BE2C (cell line): Measurements from ENCODE around the gene HDAC4.

Experiments
- DNase-seq: peaks from one replicate; pipeline ENCODE4 v3.0.0-alpha.2; 2020
- H3K27me3 ChIP-seq: fragments of 250-450 bp; sonication (Bioruptor Pico); 2 replicates; pipeline ENCODE4 v1.5.1; 2020; ENCODE audit warnings: mild to moderate bottlenecking
- H3K36me3 ChIP-seq: fragments of 250-450 bp; sonication (Bioruptor Pico); 2 replicates; pipeline ENCODE4 v1.5.1; 2020; ENCODE audit warnings: mild to moderate bottlenecking
- H3K4me1 ChIP-seq: fragments of 250-450 bp; sonication (Bioruptor Pico); 2 replicates; pipeline ENCODE4 v1.5.1; 2020
- H3K4me3 ChIP-seq: 2 replicates; pipeline ENCODE4 v1.5.1; 2011; ENCODE audit warnings: low read depth, low read length
- H3K9me3 ChIP-seq: fragments of 250-450 bp; sonication (Bioruptor Pico); 2 replicates; pipeline ENCODE4 v1.5.1; 2020
- CTCF ChIP-seq: IDR thresholded peaks from 2 replicates; pipeline ENCODE4 v1.5.1; 2012; ENCODE audit warnings: mild to moderate bottlenecking, low read depth, low read length

HDAC4 gene

GRCh38 chr2:239409976-239410375 lies 9.2 kb upstream of the HDAC4 start:
- Histone ChIP-seq H3K36me3 (no peaks in the 10 kb centered on the region), H3K4me3 (no peak overlapping the region), H3K9me3 (no peaks in the 10 kb centered on the region), H3K4me1 (no peaks in the 10 kb centered on the region), H3K27me3 (no peaks in the 10 kb centered on the region)
- TF ChIP-seq CTCF: no peak
- no peak for DNase-seq

- no peaks in the 10 kb centered on the region for H3K27me3 ChIP-seq
- no peak overlapping the region for H3K4me3 ChIP-seq
- H3K9me3 ChIP-seq: no peaks in the 10 kb centered on the region; the same call in 1 of the 2 replicates
- H3K36me3 ChIP-seq: no peaks in the 10 kb centered on the region
- DNase-seq: no peak
- H3K4me1 ChIP-seq: no peaks in the 10 kb centered on the region
- TF ChIP-seq CTCF: no peak
Measured at GRCh38 chr2:239407112-239407511, 6.3 kb upstream of the HDAC4 start.

- TF ChIP-seq CTCF: no peak
- no peaks in the 10 kb centered on the region for H3K36me3 ChIP-seq
Measured at GRCh38 chr2:239406316-239406995, 5.6 kb upstream of the HDAC4 start.

GRCh38 chr2:239405071-239405470 lies 4.3 kb upstream of the HDAC4 start:
- no peaks in the 10 kb centered on the region for H3K4me1 ChIP-seq
- DNase-seq: no peak
- no peak overlapping the region for H3K4me3 ChIP-seq
- no peaks in the 10 kb centered on the region; the same call in 1 of the 2 replicates for H3K9me3 ChIP-seq
- no peaks in the 10 kb centered on the region for H3K36me3 ChIP-seq
- no peaks in the 10 kb centered on the region for H3K27me3 ChIP-seq
- no peak for TF ChIP-seq CTCF

More at GRCh38 chr2:239406316-239406995, 5.6 kb upstream of the HDAC4 start:
- Histone ChIP-seq H3K9me3 (no peaks in the 10 kb centered on the region; the same call in 1 of the 2 replicates), H3K27me3 (no peaks in the 10 kb centered on the region), H3K4me1 (no peaks in the 10 kb centered on the region), H3K4me3 (no peak overlapping the region)
- no peak for DNase-seq

GRCh38 chr2:239402666-239403065 lies 1.8 kb upstream of the HDAC4 start:
- no peaks in the 10 kb centered on the region; the same call in 1 of the 2 replicates for H3K9me3 ChIP-seq
- peaks cover 3% of the 10 kb centered on the region; the same call in 1 of the 2 replicates for H3K4me1 ChIP-seq
- DNase-seq: no peak
- no peaks in the 10 kb centered on the region for H3K27me3 ChIP-seq
- TF ChIP-seq CTCF: no peak
- H3K4me3 ChIP-seq: no peak overlapping the region
- H3K36me3 ChIP-seq: no peaks in the 10 kb centered on the region

GRCh38 chr2:239401881-239402233 lies 1.0 kb upstream of the HDAC4 start:
- H3K27me3 ChIP-seq: no peaks in the 10 kb centered on the region
- H3K4me3 ChIP-seq: peak overlapping the region; percentile 86
- no peak for DNase-seq
- no peaks in the 10 kb centered on the region; the same call in 1 of the 2 replicates for H3K9me3 ChIP-seq
- H3K36me3 ChIP-seq: no peaks in the 10 kb centered on the region
- peak; percentile 29 for TF ChIP-seq CTCF
- H3K4me1 ChIP-seq: peaks cover 3% of the 10 kb centered on the region; the same call in 1 of the 2 replicates
